ENCODE measurements around the gene RNF123. TPM values are rescaled to one million over a fixed set of nuclear protein-coding genes. Genes with fewer than 3 reads are reported as not detected.
"Not testable (repeated sequence)": the region's sequence is repeated elsewhere in the genome, so short reads cannot be mapped to it uniquely, and the experiment has no call there.

Gene RNF123
- total RNA-seq, 1 experiment from 2014 or later: 24.4 TPM

DNA sequence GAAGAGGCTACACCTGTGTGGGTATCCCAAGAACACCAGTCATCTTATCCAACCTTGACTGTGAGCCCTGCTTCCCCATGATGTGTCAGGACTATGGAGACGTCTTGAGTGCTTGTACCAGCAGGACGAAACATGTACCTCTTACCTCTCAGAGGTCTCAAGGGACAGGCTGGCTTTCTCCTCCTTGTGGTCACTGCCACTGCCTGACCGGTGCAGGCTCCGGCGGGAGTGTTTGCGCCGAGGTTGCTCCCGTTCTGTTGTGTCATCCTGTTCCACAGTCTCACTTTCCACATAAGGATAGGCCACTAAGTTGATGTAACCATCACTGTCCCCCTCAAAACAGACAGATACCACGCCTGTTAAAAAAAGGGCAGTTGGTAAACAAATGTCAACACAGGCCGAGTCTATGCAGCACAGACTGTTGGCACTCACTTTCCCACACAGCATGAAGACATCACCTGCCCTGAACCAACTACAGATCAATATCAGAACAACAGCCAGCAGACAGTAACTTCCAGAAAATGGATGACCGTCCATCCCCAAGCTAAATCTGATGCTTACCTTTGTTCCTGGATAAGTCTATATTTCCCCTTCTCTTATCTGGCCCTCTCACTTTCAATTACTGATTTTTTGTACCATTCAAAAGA lies 48.8 kb downstream of the RNF123 start:
- no peak for DNase-seq (ENCODE audit: low read depth)

DNA sequence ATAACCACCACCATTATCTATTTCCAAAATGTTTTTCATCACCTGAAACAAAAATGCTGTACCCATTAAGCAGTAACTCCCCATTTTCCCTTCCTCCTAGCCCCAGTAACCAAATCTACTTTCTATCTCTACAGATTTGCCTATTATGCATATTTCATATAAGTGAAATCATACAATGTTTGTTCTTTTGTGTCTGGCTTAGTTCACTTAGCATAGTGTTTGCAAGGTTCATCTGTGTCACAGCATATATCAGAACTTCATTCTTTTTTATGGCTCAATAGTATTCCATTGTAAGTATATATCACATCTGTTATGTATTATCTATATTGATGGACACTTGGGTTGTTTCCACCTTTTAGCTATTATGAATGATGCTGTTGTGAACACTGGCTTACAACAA lies 51.1 kb downstream of the RNF123 start:
- DNase-seq (ENCODE audit: low read depth): no peak

DNA sequence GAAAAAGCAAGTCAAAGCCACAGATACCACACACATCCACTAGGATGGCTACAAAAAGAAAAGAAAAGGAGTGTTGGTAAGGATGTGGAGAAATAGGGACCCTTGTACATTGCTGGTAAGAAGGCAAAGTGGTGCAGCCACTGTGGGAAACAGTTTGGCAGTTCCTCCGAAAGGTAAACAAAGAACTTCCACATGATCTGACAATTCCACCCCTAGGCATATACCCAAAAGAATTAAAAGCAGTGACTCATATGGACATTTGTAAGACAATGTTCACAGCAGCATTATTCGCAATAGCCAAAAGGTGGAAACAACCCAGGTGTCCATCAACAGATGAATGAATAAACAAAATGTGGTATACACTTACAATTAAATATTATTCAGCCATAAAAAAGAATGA lies 56.6 kb downstream of the RNF123 start:
- DNase-seq (ENCODE audit: low read depth): peak; percentile 18

DNA sequence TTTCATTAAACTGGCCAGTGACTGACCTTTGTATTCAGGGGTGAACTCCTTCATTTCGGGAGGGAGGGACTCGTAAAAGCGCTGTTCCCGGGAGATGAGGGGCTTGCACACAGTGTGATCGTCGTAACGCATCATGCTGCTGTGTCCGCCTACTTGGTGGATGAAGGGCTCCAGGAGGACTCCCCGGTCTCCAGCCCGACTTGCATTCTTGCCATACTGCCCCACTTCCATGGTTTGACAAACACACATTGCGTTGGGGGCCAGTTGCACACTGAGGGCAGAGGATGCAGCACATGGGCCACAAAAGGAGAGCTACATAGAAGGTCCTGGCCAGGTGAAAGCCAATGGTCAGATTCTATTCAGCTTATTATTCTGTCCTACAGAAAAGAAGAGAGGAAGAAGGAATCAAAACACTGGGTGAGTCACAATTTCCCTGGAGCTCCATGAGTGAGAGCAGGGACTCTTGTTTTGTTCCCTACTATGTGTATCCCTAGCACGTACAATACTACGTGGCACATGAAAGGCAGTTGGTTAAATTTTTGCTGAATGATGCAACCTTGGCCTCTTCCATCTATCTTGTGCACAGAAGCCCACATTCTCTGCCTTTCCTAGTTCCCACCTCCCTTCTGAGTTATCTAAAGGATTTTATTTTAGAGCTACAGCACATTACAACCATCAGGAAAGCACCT lies 58.6 kb downstream of the RNF123 start:
- peak; percentile 69 for DNase-seq (ENCODE audit: low read depth)

DNA sequence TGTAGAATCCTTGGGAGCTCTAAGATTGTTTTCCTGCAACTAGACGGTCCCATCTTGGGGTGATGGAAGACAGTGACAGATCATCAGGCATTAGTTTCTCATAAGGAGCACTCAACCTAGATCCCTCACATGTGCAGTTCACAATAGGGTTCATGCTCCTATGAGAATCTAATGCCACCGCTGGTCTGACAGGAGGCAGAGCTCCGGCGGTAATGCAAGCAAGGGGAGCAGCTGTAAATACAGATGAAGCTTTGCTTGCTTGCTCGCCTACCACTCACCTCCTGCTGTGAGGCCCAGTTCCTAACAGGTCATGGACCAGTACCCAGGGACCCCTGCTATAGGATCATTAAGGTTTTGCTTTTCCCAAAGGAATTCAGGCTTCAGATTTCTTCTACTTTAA lies 59.5 kb downstream of the RNF123 start:
- not testable (repeated sequence) for DNase-seq (ENCODE audit: low read depth)

DNA sequence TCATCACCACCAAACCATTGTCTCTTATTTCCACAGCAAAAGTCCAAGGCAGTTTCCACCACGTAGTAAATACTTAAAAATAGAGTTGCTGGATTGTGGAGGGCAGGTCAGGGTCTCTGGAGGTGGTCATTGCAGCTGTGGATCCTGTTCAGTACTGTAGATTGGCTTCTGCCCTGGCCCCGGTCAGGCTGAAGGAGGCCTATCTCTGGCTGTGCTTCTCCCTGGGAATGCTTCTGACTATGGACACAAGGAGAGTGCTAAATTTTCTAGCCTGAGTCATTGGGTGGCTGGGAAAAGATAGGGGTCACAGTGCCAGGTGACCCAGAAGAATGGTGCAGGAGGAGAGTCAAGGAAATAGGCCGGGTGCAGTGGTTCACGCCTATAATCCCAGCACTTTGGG lies 60.7 kb downstream of the RNF123 start:
- DNase-seq (ENCODE audit: low read depth): no peak

DNA sequence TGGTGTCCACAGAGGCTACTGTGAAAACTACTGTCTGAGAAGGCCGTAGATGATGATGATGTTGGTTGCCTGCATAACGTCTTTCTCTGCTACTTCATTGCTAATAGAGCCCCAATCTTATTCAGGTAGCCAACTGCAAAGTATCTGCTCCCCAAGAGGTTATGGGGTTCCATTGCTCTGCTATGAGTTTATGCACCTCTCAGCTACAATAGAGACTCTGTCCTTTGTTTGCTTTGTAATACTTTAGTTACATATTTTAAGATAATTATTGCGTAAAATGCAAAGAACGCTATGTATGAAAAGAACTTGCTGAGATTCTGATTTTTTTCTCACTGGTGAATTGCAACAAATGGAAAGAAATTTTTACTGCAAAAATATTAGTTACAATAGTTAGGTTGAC lies 62.1 kb downstream of the RNF123 start:
- DNase-seq (ENCODE audit: low read depth): no peak

DNA sequence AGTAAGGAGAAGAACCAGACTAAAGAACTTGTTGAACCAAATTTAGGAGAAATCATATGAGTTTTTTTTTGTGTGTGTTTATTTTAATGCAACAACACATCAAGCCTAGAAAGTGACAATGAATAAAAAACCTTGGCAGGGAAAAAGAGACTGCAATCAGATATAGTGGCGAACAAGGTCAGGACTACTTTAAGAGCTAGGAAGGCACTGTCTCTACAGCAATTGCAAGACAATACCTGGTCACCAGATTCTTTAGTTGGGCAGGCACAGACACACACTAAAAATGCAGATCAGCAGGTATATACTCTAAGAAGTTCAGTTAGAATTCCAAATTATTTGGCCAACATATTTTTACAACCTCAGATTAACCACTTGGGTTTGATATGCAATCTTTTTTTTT lies 65.2 kb downstream of the RNF123 start:
- DNase-seq (ENCODE audit: low read depth): no peak

DNA sequence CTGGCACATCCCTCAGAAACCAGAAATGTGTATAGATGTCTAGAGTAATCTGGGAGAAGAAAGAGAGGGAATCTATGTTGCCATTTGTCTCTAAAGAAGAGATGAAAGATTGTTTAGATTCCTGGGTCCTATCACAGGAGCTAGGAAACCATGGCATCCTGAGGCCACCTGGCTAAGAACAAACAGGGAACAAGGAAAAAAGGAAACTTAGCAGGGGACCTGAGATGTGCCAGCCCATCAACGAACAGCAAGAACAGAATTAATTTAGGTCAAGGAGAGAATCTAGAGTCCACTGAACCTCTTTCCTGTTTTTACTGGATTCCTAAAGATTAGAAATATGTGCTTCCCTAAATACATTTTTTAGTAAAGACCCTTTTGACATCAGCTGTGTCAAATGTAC lies 66.7 kb downstream of the RNF123 start:
- no peak for DNase-seq (ENCODE audit: low read depth)

DNA sequence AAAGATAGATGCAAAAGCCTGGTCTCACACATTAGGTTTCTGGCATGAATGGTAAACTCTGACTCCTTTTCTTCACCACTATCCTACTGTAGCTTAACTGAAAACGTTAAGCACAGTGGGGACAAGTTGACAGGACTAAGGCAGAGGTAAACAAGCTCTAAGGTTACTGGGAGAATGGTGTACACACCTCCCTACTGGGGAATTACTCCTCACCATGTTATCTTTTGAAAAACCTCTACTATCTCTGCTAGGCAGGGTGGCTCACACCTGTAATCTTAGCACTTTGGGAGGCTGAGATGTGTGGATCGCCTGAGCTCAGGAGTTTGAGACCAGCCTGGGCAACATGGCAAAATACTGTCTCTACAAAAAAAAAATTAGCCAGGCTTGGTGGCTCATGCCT lies 67.8 kb downstream of the RNF123 start:
- no peak for DNase-seq (ENCODE audit: low read depth)

DNA sequence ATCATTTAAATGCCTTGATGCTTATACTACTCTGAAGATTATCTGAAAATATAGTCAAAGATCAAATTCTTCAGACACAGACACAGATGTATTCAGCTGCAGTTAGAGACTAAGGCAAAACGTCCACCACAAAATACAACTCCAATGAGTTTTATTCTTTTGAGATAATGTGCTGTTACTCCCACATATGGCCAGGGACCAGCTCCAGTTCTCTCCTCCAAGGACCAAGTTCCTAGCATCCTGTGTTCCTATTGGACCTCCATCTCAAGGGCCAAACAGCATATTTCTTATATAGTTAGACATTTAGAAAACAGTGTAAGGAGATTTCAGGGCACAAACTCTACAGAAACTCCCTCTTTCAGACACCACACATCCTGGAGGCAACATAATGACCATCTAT lies 69.9 kb downstream of the RNF123 start:
- no peak for DNase-seq (ENCODE audit: low read depth)

DNA sequence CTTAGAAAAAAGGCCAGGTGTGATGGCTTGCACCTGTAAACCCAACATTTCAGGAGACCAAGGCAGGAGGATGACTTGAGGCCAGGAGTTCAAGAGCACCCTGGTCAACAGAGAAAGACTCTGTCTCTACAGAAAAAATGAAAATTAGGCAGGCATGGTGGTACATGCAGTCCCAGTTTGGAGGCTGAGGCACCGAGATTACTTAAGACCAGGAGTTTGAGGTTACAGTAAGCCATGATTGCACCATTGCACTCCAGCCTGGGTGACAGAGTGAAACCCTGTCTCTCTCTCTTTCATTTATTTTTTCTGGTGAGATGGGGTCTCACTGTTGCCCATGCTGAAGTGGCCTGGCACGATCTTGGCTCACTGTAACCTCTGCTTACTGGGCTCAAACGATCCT lies 72.3 kb downstream of the RNF123 start:
- DNase-seq (ENCODE audit: low read depth): no peak

DNA sequence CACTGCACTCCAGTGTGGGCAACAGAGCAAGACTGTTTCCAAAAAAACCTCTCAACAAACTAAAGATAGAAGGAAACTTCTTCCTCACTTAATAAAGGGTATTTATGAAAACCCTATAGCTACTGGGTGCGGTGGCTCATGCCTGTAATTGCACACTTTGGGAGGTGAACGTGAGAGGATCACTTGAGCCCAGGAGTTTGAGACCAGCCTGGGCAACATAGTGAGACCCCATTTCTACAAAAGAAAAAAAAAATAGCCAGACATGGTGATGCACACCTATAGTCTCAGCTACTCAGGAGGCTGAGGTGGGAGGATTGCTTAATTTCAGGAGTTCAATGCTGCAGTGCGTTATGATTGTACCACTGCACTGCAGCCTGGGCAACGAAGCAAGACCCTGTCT lies 74.6 kb downstream of the RNF123 start:
- DNase-seq (ENCODE audit: low read depth): no peak

DNA sequence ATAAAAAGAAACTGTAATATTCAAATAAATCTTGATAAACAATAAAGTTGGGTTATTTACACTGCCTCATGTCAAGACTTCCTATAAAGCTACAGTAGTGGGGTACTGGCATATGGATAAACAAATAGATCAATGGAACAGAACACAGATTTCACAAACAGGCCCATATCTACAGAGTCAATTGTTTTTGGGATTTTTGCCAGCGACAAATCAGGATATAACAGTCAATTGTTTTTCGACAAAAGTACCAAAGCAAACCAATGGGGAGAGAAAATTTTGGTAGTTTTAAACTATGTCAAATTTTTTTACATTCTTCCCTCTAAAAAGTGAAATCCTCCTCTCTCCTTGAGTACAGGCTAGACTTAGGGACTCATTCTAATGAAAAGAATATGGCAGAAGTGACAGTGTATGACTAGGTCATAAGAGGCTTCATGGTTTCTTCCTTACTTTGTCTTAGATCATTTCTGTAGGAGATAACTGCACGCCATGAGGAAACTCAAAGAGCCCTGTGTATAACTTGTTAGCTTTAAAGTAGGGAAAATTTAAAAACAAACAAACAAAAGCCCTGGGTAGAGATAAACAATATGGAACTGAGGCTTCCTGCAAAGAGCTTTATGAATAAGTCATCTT lies 80.0 kb downstream of the RNF123 start:
- DNase-seq (ENCODE audit: low read depth): no peak

DNA sequence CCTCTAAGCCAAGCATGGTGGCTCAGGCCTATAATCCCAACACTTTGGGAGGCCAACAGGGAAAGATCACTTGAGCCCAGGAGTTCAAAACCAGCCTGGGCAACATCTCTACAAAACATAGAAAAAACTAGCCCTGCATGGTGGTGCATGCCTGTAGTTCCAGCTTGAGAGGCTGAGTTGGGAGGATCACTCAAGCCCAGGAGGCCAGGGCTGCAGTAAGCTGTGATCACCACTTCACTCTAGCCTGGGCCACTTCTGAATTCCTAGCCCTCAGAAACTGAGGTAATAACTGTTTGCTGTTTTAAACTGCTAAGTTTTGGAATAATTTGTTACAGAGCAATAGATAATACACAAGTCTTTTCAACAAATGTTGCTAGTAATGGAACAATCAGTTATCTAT lies 80.6 kb downstream of the RNF123 start:
- DNase-seq (ENCODE audit: low read depth): no peak

Small RNAs within 50 kb of the gene (small RNA-seq; reads per million reads assigned to genes)
- gene AMIGO3: not detected
- gene COX6CP14: not detected

Other genes with a start within 250 kb of the RNF123 start
- gene DAG1, start 219.3 kb upstream of the RNF123 start, total RNA-seq (2014; rRNA removed; shearing (Covaris generic)): 41.4 and 48.1 TPM in 2 replicates
- 0.07 and 0.18 TPM in 2 replicates for gene BSN, start 135.1 kb upstream of the RNF123 start, total RNA-seq (2014; rRNA removed; shearing (Covaris generic))
- gene APEH, start 15.2 kb upstream of the RNF123 start, total RNA-seq (2014; rRNA removed; shearing (Covaris generic)): 154 and 163 TPM in 2 replicates
- gene MST1, start 83 bp upstream of the RNF123 start, total RNA-seq (2014; rRNA removed; shearing (Covaris generic)): 1.1 and 1.6 TPM in 2 replicates
- 2.0 and 3.2 TPM in 2 replicates for gene AMIGO3, start 30.1 kb downstream of the RNF123 start, total RNA-seq (2014; rRNA removed; shearing (Covaris generic))
- 25.9 and 31.0 TPM in 2 replicates for gene GMPPB, start 34.4 kb downstream of the RNF123 start, total RNA-seq (2014; rRNA removed; shearing (Covaris generic))
- gene IP6K1, start 97.0 kb downstream of the RNF123 start, total RNA-seq (2014; rRNA removed; shearing (Covaris generic)): 24.7 and 35.4 TPM in 2 replicates
- not detected in 2 replicates for gene CDHR4, start 110.3 kb downstream of the RNF123 start, total RNA-seq (2014; rRNA removed; shearing (Covaris generic))
- 1.6 and 5.1 TPM in 2 replicates for gene INKA1, start 113.7 kb downstream of the RNF123 start, total RNA-seq (2014; rRNA removed; shearing (Covaris generic))
- gene UBA7, start 124.4 kb downstream of the RNF123 start, total RNA-seq (2014; rRNA removed; shearing (Covaris generic)): 8.1 and 13.0 TPM in 2 replicates
- 13.4 and 15.1 TPM in 2 replicates for gene TRAIP, start 167.0 kb downstream of the RNF123 start, total RNA-seq (2014; rRNA removed; shearing (Covaris generic))
- gene CAMKV, start 180.3 kb downstream of the RNF123 start, total RNA-seq (2014; rRNA removed; shearing (Covaris generic)): 0.23 TPM in 1 of 2 replicates, not detected in the other
- gene MST1R, start 214.3 kb downstream of the RNF123 start, total RNA-seq (2014; rRNA removed; shearing (Covaris generic)): 1.2 TPM in 2 replicates
- gene MON1A, start 240.3 kb downstream of the RNF123 start, total RNA-seq (2014; rRNA removed; shearing (Covaris generic)): 24.0 and 31.1 TPM in 2 replicates

Measured in HT1080 (cell line).